ENCODE results near the gene NR1D1.

GRCh38 chr17:40090237-40091119 is 9.9 kb downstream of the NR1D1 start:
- TF ChIP-seq CTCF (conservative IDR thresholded peaks at IDR 0.05), result no peak
- no peak for TF ChIP-seq EZH2 (IDR thresholded peaks at IDR 0.05; ENCODE audit: low read depth)
